ENCODE data around the gene ARL2BP.

DNA sequence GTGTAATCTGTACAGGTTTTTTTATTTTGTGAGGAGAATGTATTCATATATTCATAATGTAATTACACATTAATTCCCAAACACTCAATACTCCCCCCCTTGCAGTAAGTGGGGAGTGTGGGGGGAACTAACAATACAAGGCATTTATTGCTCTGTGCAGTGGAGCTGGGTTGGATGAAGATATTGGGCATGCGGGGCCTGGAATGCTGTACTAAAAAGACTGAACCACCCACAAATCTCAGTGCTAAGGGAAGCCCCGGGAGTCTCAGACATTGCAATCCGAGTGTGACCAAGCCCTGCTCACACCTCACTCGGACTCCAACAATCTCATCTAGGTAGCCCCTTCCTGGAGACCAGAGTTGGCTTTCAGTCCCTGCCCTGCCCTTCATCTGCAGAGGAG lies 33.4 kb downstream of the ARL2BP start:
- TF ChIP-seq ZSCAN29 (IDR thresholded peaks at IDR 0.05), result no peak
- TF ChIP-seq ADNP (tag; IDR thresholded peaks at IDR 0.05), result no peak
- no peak for TF ChIP-seq TBP (optimal IDR thresholded peaks at IDR 0.05; ENCODE audit: low read depth, low read length)
- TF ChIP-seq, protein P1, sequence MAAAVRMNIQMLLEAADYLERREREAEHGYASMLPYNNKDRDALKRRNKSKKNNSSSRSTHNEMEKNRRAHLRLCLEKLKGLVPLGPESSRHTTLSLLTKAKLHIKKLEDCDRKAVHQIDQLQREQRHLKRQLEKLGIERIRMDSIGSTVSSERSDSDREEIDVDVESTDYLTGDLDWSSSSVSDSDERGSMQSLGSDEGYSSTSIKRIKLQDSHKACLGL (CRISPR knock-in tag; IDR thresholded peaks at IDR 0.05; ENCODE audit: borderline replicate concordance, poor library complexity, severe bottlenecking), result no peak
- TF ChIP-seq MAZ (CRISPR knock-in tag; conservative IDR thresholded peaks at IDR 0.05 in 1 of 2, IDR thresholded peaks at IDR 0.05 in 1 of 2), result no peak
- TF ChIP-seq POLR2A (conservative IDR thresholded peaks at IDR 0.05), result no peak

Measured in K562 (cell line).